Endothelial cell of umbilical vein (primary cell): ENCODE data around the gene SNPH. TPM values are rescaled to one million over a fixed set of nuclear protein-coding genes. Genes with fewer than 3 reads are reported as not detected.
A peak's percentile ranks its signal among the peaks of the same experiment; 100 is the strongest.

Source experiments
- BruUV-seq: library from RNA; stranded (reverse); fragments of 400-500 nt; replicated peaks from 2 replicates; lab custom pipeline; 2021; lab: Mats Ljungman, UMichigan
- CTCF ChIA-PET: fragments of 300-600, 350-600 bp; sonication (Branson Sonifier 250); formaldehyde crosslinking; loops from one replicate; lab custom pipeline; 2021; ENCODE audit warnings: antibody characterized with exemption, inconsistent platforms; lab: Charles Lee
- POLR2A ChIA-PET: fragments of 300-600, 350-600 bp; sonication (Branson Sonifier 250); formaldehyde crosslinking; loops from one replicate; lab custom pipeline; 2021; ENCODE audit warnings: antibody characterized with exemption, inconsistent platforms; lab: Charles Lee
- DNase-seq: peaks from one replicate; pipeline ENCODE4 v3.0.0-alpha.2; 2011; ENCODE audit warnings: low read depth, low spot score
- FAIRE-seq: peaks from 2 replicates; lab custom pipeline; 2011; peaks lifted over from hg19 to GRCh38; lab: Jason Lieb, UNC
- H2AFZ ChIP-seq: 2 replicates; pipeline ENCODE4 v1.6.0; 2012; ENCODE audit warnings: low read depth, low read length, control low read depth, inconsistent platforms
- H3K27ac ChIP-seq: 2 replicates; pipeline ENCODE4 v1.5.1; 2011; ENCODE audit warnings: low read depth, mild to moderate bottlenecking, control low read depth, low read length, moderate library complexity; ENCODE audit not compliant: insufficient read depth
- H3K27me3 ChIP-seq, 2 experiments: 2 replicates each; pipeline versions ENCODE4 v1.6.0 to v1.6.1; 2011; ENCODE audit warnings: low read length in 2 of 2, mixed read lengths in 1 of 2; ENCODE audit not compliant: control insufficient read depth in 2 of 2, insufficient read depth in 2 of 2
- H3K36me3 ChIP-seq, 2 experiments: 2 replicates in 1 of 2; 3 replicates in 1 of 2; pipeline ENCODE4 v1.5.1; 2011; ENCODE audit warnings: low read length in 2 of 2, mild to moderate bottlenecking in 1 of 2, moderate library complexity in 1 of 2; ENCODE audit not compliant: control insufficient read depth in 2 of 2, insufficient read depth in 2 of 2; ENCODE audit errors: extremely low read depth in 1 of 2
- H3K4me1 ChIP-seq: 3 replicates; pipeline ENCODE4 v1.5.1; 2011; ENCODE audit warnings: mild to moderate bottlenecking, low read length; ENCODE audit not compliant: control insufficient read depth, insufficient read depth; ENCODE audit errors: extremely low read depth
- H3K4me2 ChIP-seq: 2 replicates; pipeline ENCODE4 v1.6.1; 2011; ENCODE audit warnings: low read length, control low read depth, mixed read lengths; ENCODE audit not compliant: insufficient read depth
- H3K4me3 ChIP-seq, 3 experiments: fragments of 200-600 bp in 1 of 3; sonication (generic), shearing (Covaris generic) in 1 of 3; replicated peaks in 1 of 3; 2 replicates each; pipeline ENCODE4 v1.5.1; 2011 to 2016; ENCODE audit warnings: control low read depth in 3 of 3, low read length in 3 of 3, mild to moderate bottlenecking in 2 of 3, inconsistent platforms in 1 of 3, low read depth in 1 of 3, moderate library complexity in 1 of 3; ENCODE audit not compliant: insufficient read depth in 1 of 3
- H3K79me2 ChIP-seq: 2 replicates; pipeline ENCODE4 v1.6.0; 2012; ENCODE audit warnings: low read length, inconsistent platforms; ENCODE audit not compliant: control insufficient read depth, insufficient read depth
- H3K9ac ChIP-seq: replicated peaks from 2 replicates; pipeline ENCODE3; 2011; ENCODE audit warnings: low read length, control low read depth; ENCODE audit not compliant: insufficient read depth; ENCODE audit errors: extremely low read depth
- H3K9me1 ChIP-seq: replicated peaks from 3 replicates; pipeline ENCODE4 v1.6.0; 2011; ENCODE audit warnings: mild to moderate bottlenecking, low read length; ENCODE audit not compliant: control insufficient read depth, insufficient read depth; ENCODE audit errors: extremely low read depth
- H3K9me3 ChIP-seq: replicated peaks from 2 replicates; pipeline ENCODE4 v1.5.1; 2012; ENCODE audit warnings: low read length, inconsistent platforms; ENCODE audit not compliant: control insufficient read depth, insufficient read depth
- H4K20me1 ChIP-seq: replicated peaks from 2 replicates; pipeline ENCODE3; 2011; ENCODE audit warnings: mild to moderate bottlenecking, low read length; ENCODE audit not compliant: control insufficient read depth, insufficient read depth; ENCODE audit errors: extremely low read depth
- EZH2 ChIP-seq: IDR thresholded peaks from 2 replicates; pipeline ENCODE4 v1.6.1; 2012; ENCODE audit warnings: borderline replicate concordance, low read depth, mild to moderate bottlenecking, moderate library complexity, low read length, inconsistent platforms; ENCODE audit not compliant: severe bottlenecking
- FOS ChIP-seq: IDR thresholded peaks from 2 replicates; pipeline ENCODE4 v1.6.1; 2011; ENCODE audit warnings: mild to moderate bottlenecking, low read length, moderate library complexity, borderline replicate concordance; ENCODE audit not compliant: insufficient read depth
- GATA2 ChIP-seq: IDR thresholded peaks from 2 replicates; pipeline ENCODE4 v1.7.0; 2011; ENCODE audit warnings: low read depth, mild to moderate bottlenecking, moderate library complexity, mixed read lengths, low read length; ENCODE audit not compliant: insufficient read length, insufficient read depth
- JUN ChIP-seq: IDR thresholded peaks from 2 replicates; pipeline ENCODE4 v1.6.1; 2011; ENCODE audit warnings: borderline replicate concordance, low read depth; ENCODE audit not compliant: insufficient read length, insufficient read depth
- MAX ChIP-seq: IDR thresholded peaks from 2 replicates; pipeline ENCODE4 v1.6.1; 2011; ENCODE audit not compliant: insufficient read depth, insufficient read length
- MYC ChIP-seq: IDR thresholded peaks from one replicate; pipeline ENCODE4 v1.6.1; 2011; ENCODE audit warnings: mild to moderate bottlenecking, low read depth, low read length
- POLR2A ChIP-seq: IDR thresholded peaks from 2 replicates; pipeline ENCODE4 v1.6.1; 2012; ENCODE audit warnings: low read depth, mild to moderate bottlenecking, control low read depth, low read length
- POLR2AphosphoS5 ChIP-seq: IDR thresholded peaks from 2 replicates; pipeline ENCODE4 v1.6.1; 2012; ENCODE audit warnings: low read depth, mild to moderate bottlenecking, control low read depth, low read length, moderate library complexity; ENCODE audit not compliant: insufficient read depth
- dilution Hi-C: fragments of 300-500 bp; cut with MboI; formaldehyde crosslinking; loops from one replicate; pipeline ENCODE4 v1.15.0; 2019; ENCODE audit warnings: low sequenced_read_pairs; ENCODE audit not compliant: extremely low pct_ligation_motif_present
- intact Hi-C: fragments of 100-400 bp; cut with micrococcal nuclease; formaldehyde crosslinking; loops from one replicate; pipeline ENCODE4 v1.10.0; 2022
- polyA plus RNA-seq, 4 experiments: library from polyadenylated mRNA; depleted of rRNA in 3 of 4; stranded (reverse) in 3 of 4; unstranded in 1 of 4; fragments of >200 nt; gene quantifications; 2 replicates each; pipeline versions ENCODE4 v1.2.1 to v1.2.3, GENCODE V29; 2011 to 2012; ENCODE audit warnings: missing spikeins in 1 of 4
- total RNA-seq: library from RNA; stranded (reverse); gene quantifications from 2 replicates; pipeline ENCODE4 v1.2.3, GENCODE V29; 2021
- TF ChIP-seq, protein P1 (sequence below), 2 donors: IDR thresholded peaks; 1 replicate in 1 of 2; 2 replicates in 1 of 2; pipeline ENCODE4 v1.5.1; 2011; ENCODE audit warnings: low read length in 2 of 2, mild to moderate bottlenecking in 2 of 2, moderate library complexity in 2 of 2, control low read depth in 1 of 2, inconsistent platforms in 1 of 2, low read depth in 1 of 2; ENCODE audit not compliant: insufficient read depth in 1 of 2; ENCODE audit errors: extremely low read depth in 1 of 2

SNPH gene
- total and polyA plus RNA-seq, 2 donors (not counting 3 experiments of a cell fraction or from before 2014, with no cell fraction given) = 2.3 to 5.5 TPM

DNA sequence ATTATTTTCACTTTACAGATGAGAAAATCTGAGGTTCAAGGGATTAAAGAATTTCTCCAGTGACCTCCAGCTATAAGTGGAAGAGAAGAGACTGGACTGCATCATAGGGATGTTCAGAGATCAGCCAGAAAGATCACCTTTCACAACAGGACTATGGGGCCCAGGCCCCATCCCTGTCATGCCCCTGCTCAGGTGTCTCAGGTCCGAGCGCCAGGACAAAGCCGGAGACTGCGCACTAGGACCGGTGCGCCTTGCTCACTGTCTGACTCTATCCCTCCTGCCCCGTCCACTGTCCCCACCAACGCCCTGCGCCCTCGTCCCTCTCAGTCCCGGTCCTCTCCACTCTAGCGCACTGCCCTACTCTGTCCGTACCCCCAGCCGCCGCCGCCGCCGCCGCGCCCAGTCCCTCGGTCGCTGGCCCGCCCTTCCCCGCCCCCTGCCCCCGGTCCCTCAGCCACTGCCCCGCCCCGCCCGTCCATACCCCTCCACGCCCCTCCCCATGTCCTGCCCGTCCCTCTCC, 40.8 kb upstream of the SNPH start:
- Histone ChIP-seq H2AFZ (peak overlapping the region; percentile 99), H3K27ac (no peak overlapping the region), H3K79me2 (no peaks in the 10 kb centered on the region), H3K27me3 (peaks cover 0 to 20% of the 10 kb centered on the region in 2 experiments), H3K9me1 (no peaks in the 10 kb centered on the region), H3K9me3 (no peaks in the 10 kb centered on the region), H3K36me3 (no peaks in the 10 kb centered on the region), H3K4me1 (peaks cover 6% of the 10 kb centered on the region), H3K4me3 (peak overlapping the region; percentile 21 to 44 (median 37)), H4K20me1 (no peaks in the 10 kb centered on the region), H3K9ac (no peak overlapping the region), H3K4me2 (peak overlapping the region; percentile 85)
- FAIRE-seq (no peak), DNase-seq (peak; percentile 48)
- TF ChIP-seq POLR2A (no peak), POLR2AphosphoS5 (no peak), JUN (no peak), EZH2 (no peak), GATA2 (no peak), FOS (no peak), MAX (no peak), MYC (no peak)
- TF ChIP-seq, protein P1, sequence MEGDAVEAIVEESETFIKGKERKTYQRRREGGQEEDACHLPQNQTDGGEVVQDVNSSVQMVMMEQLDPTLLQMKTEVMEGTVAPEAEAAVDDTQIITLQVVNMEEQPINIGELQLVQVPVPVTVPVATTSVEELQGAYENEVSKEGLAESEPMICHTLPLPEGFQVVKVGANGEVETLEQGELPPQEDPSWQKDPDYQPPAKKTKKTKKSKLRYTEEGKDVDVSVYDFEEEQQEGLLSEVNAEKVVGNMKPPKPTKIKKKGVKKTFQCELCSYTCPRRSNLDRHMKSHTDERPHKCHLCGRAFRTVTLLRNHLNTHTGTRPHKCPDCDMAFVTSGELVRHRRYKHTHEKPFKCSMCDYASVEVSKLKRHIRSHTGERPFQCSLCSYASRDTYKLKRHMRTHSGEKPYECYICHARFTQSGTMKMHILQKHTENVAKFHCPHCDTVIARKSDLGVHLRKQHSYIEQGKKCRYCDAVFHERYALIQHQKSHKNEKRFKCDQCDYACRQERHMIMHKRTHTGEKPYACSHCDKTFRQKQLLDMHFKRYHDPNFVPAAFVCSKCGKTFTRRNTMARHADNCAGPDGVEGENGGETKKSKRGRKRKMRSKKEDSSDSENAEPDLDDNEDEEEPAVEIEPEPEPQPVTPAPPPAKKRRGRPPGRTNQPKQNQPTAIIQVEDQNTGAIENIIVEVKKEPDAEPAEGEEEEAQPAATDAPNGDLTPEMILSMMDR (IDR thresholded peaks at IDR 0.05; ENCODE audit: extremely low read depth in 1 of 2, insufficient read depth in 1 of 2, low read depth in 1 of 2, low read length in 2 of 2) = no peak
- CTCF ChIA-PET = interaction anchor here (0.8 to 1.2 kb wide), 5 partner anchors 12 to 278 kb away, joined by 3 to 7 read pairs (median 4); no protein-coding TSS in a partner anchor
- intact Hi-C loops (loop anchor here (1.0 to 5.0 kb wide), 7 partner anchors 42 to 245 kb away; partner anchors contain the start of genes FKBP1A, PSMF1 and SNPH), dilution Hi-C loops (no loop called here)
- POLR2A ChIA-PET = interaction anchor here (0.7 kb wide), 1 partner anchor 16 kb away, joined by 3 read pairs; no protein-coding TSS in a partner anchor
- BruUV-seq = no TSS peak
